CD4-positive, alpha-beta T cell treated with Interleukin-21 for 1 hour (primary cell): Measurements from ENCODE around the gene CDKL2.
"Not testable (repeated sequence)": the region's sequence is repeated elsewhere in the genome, so short reads cannot be mapped to it uniquely, and the experiment has no call there.

Experiments
- DNase-seq: peaks from one replicate; pipeline ENCODE4 v3.0.0-alpha.2; 2020

CDKL2 gene

GRCh38 chr4:75547647-75548387 is 82.5 kb downstream of the CDKL2 start:
- DNase-seq, result no peak

GRCh38 chr4:75545526-75545925 is 84.8 kb downstream of the CDKL2 start:
- DNase-seq, result no peak

- no peak for DNase-seq
These were observed 85.5 kb downstream of the CDKL2 start for GRCh38 chr4:75544870-75545269.

GRCh38 chr4:75544220-75544619 is 86.1 kb downstream of the CDKL2 start:
- DNase-seq, result not testable (repeated sequence)

- DNase-seq, result no peak
These were observed 87.5 kb downstream of the CDKL2 start for GRCh38 chr4:75542824-75543223.

- DNase-seq, result not testable (repeated sequence)
These were observed 93.0 kb downstream of the CDKL2 start for GRCh38 chr4:75537308-75537707.

GRCh38 chr4:75533926-75534325 is 96.4 kb downstream of the CDKL2 start:
- not testable (repeated sequence) for DNase-seq

GRCh38 chr4:75533339-75533887 is 96.9 kb downstream of the CDKL2 start:
- not testable (repeated sequence) for DNase-seq

GRCh38 chr4:75531536-75532143 is 98.7 kb downstream of the CDKL2 start:
- DNase-seq, result not testable (repeated sequence)

- DNase-seq, result no peak
These were observed 99.6 kb downstream of the CDKL2 start for GRCh38 chr4:75530556-75531322.
